Heart left ventricle (tissue), 16 donors: ENCODE data around the gene VASN. TPM values are rescaled to one million over a fixed set of nuclear protein-coding genes. Genes with fewer than 3 reads are reported as not detected.
A peak's percentile ranks its signal among the peaks of the same experiment; 100 is the strongest.

Experiments used
- ATAC-seq, 4 donors: fragments of 200-7000 bp; cut with Tn5 transposase; one replicate each; pipeline ENCODE4 v1.9.1; 2020 to 2022; ENCODE audit warnings: moderate library complexity in 4 of 4, mild to moderate bottlenecking in 3 of 4, moderate number of reproducible peaks in 1 of 4
- DNase-seq, 5 donors: peaks; one replicate each; pipeline ENCODE4 v3.0.0-alpha.2; 2020
- H3K27ac ChIP-seq, 12 donors: fragments of 200-600 bp; sonication (generic) in 4 of 12; one replicate each; pipeline versions ENCODE4 v1.5.0 to v1.8.0; 2016 to 2022; ENCODE audit warnings: mild to moderate bottlenecking in 2 of 12
- H3K27me3 ChIP-seq, 9 donors: fragments of 200-600 bp; sonication (generic) in 2 of 9; one replicate each; pipeline versions ENCODE4 v1.5.1 to v1.8.0; 2016 to 2022; ENCODE audit warnings: mild to moderate bottlenecking in 3 of 9
- H3K36me3 ChIP-seq, 9 donors: fragments of 200-600 bp; sonication (generic) in 2 of 9; one replicate each; pipeline versions ENCODE4 v1.5.0 to v1.8.0; 2018 to 2022; ENCODE audit warnings: mild to moderate bottlenecking in 2 of 9
- H3K4me1 ChIP-seq, 12 donors: fragments of 200-600 bp; sonication (generic) in 4 of 12; one replicate each; pipeline versions ENCODE4 v1.5.0 to v1.8.0; 2016 to 2022; ENCODE audit warnings: mild to moderate bottlenecking in 3 of 12
- H3K4me3 ChIP-seq, 12 donors: fragments of 200-600 bp; sonication (generic) in 4 of 12; one replicate each; pipeline versions ENCODE4 v1.5.0 to v1.8.0; 2017 to 2022; ENCODE audit warnings: mild to moderate bottlenecking in 9 of 12, moderate library complexity in 4 of 12
- H3K9me3 ChIP-seq, 12 donors: fragments of 200-600 bp; sonication (generic) in 4 of 12; one replicate each; pipeline versions ENCODE4 v1.5.0 to v1.8.0; 2016 to 2022; ENCODE audit warnings: mild to moderate bottlenecking in 1 of 12
- CTCF ChIP-seq, 12 donors: fragments of 200-600 bp; sonication (generic) in 4 of 12; IDR thresholded peaks; one replicate each; pipeline versions ENCODE4 v1.5.0 to v1.8.0; 2018 to 2022; ENCODE audit warnings: antibody characterized with exemption in 12 of 12, mild to moderate bottlenecking in 5 of 12
- POLR2A ChIP-seq, 2 donors: fragments of 450-650 bp; IDR thresholded peaks; one replicate each; pipeline ENCODE4 v1.6.1; 2017; ENCODE audit warnings: antibody characterized with exemption in 2 of 2, mild to moderate bottlenecking in 2 of 2, moderate library complexity in 2 of 2
- WGBS, 4 donors: extraction: QIAGEN DNeasy Blood & Tissue Kit in 2 of 4; methylation state at CpG; one replicate each; pipeline versions ENCODE4 v1.1.5 to v1.1.7; 2013 to 2018; 5-methylcytosine and 5-hydroxymethylcytosine counted together
- intact Hi-C, 10 donors: fragments of 100-400 bp; cut with DNase I; formaldehyde crosslinking; loops; one replicate each; pipeline versions ENCODE4 v1.11.1 to v1.14.2; 2022
- polyA plus RNA-seq, 2 donors: library from polyadenylated mRNA; stranded (reverse); fragments of 200-250 nt; gene quantifications; one replicate each; pipeline ENCODE4 v1.2.3, GENCODE V29; 2013
- total RNA-seq, 9 donors: library from RNA; depleted of rRNA in 2 of 9; stranded (reverse); fragments of >200 nt in 2 of 9; fragmentation: NEBNext Ultra II Directional in 3 of 9; extraction: Animal tissue kit (Norgen Biotek cat#: 25700) in 3 of 9; gene quantifications; one replicate each; pipeline versions ENCODE4 v1.1.0 to v1.2.4, GENCODE V29; 2016 to 2023
- donor health status: ischemic (EF 13 %, LVEDD 7.1; RV severe dilation, severe dysfunction).
- donor health status: healthy with polysubstance abuse.
- donor health status: DM: no; HTN: yes; CAD: no.
- donor health status: DM: no; HTN: no; CAD: no.
- donor health status: ischemic (EF 25% LVEDD 6.9; RV normal size, moderate dysfunction).
- donor health status: ischemic (EF 25% LVEDD 5.7; RV mildly dilated, moderate dysfunction).
- donor health status: healthy.
- donor health status: DM: yes; HTN: yes; CAD: no.
- donor health status: ischemic (EF 35%, LVEDD 5.7; RV mildly dilated, moderate dysfunction).
- donor health status: nonischemic (EF 11% LVEDD 7.7; RV severe dilation, severe dysfunction).
- donor health status: DM: yes; HTN: yes; CAD: no.
- donor health status: PGD.
- donor health status: ischemic (EF 29% LVEDD 5.4; RV normal size, mild dysfunction).
- donor health status: nonischemic (EF 23%, LVEDD 6.1; RV moderate dilation, normal function).

The VASN gene
- total and polyA plus RNA-seq, 11 donors: 3.8 to 20.0 (median 6.2) TPM

DNA sequence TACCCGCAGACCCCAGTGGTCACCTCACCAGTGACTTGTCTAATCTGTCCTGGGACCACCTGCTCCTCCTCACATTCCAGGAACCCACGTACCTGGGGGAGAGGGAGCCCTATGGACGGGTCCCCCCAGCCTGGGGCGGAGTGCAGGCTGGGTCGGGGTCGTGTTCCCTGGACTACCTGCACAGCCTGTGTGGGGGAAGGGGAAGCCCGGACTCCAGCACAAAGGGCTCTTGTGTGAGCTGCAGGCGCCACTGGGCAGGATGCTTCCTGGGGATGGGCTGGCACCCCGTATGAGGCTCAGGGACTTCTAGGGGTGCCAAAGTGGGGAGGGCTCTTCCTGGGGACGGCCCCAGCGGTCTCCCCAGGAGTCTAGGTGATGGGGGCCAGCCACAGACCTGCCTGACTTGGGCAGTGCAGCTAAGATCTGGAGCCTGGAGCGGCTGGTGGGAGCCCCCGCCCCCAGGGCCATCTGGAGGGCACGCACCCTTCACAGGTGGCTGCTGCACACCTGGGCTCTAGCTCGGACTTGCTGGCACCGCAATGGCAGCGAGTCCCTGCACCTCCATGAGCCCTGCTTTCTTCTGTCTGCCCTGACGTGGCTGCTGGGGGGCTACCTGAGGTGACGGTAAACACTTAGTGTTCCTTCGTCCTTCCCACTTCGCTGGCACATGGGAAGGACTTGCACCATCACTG is 7.5 kb downstream of the VASN start:
- Histone ChIP-seq H3K4me3 (no peak overlapping the region), H3K36me3 (peaks cover 0 to 42% (median 19%) of the 10 kb centered on the region in 9 donors), H3K27me3 (no peaks in the 10 kb centered on the region), H3K27ac (peak overlapping the region in 6 of 12 donors; percentile 31 to 86 (median 76)), H3K9me3 (no peaks in the 10 kb centered on the region), H3K4me1 (peaks cover 5 to 60% (median 42%) of the 10 kb centered on the region in 12 donors)
- intact Hi-C loops: no loop called here
- ATAC-seq (no peak), DNase-seq (peak in 1 of 5 donors; percentile 26)
- WGBS, 4 donors: 93 to 97% (median 94%) methylated on average over 18 to 21 of the region's 21 CpGs
- TF ChIP-seq POLR2A (IDR thresholded peaks at IDR 0.05) (no peak), CTCF (IDR thresholded peaks at IDR 0.05) (no peak)

DNA sequence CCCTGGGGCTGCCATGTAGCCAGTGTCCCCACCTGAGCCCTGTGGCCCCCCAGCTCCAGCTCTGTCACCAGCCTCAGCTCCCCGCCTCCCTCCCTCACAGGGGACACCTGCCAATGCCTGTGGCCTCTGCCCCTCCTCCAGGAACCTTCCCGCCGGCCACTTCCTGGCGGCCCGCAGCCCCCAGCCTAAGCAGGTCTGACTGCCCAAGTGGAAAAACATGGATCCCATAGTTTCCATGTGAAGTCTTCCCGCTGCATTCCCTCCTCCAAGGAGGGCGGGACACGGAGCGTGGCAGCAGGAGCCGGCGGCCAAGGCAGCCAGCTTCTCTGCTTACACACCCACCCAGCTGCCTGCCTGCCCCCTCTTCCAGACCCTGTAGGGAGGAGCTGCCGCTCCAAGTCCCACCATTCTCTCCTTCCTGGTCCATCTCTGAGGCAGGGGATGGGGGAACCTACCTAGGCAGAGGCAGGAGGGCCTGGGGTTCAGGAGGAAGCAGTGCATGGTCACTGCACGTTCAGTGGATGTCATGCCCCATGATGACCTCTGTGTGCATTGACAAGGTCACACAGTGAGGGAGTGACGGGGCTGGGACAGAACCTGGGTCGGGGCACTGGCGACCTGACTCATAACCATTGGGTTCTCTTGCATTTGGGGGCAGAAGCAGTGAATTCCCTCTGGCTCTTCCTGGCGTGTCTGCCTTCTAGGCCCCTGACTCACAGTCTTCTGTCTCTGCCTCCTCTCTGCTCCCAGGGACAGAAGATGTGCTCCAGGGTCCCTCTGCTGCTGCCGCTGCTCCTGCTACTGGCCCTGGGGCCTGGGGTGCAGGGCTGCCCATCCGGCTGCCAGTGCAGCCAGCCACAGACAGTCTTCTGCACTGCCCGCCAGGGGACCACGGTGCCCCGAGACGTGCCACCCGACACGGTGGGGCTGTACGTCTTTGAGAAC is 8.7 kb downstream of the VASN start:
- Histone ChIP-seq H3K4me3 (no peak overlapping the region), H3K4me1 (peaks cover 5 to 50% (median 31%) of the 10 kb centered on the region in 12 donors), H3K36me3 (peaks cover 0 to 51% (median 20%) of the 10 kb centered on the region in 9 donors), H3K27me3 (no peaks in the 10 kb centered on the region), H3K9me3 (no peaks in the 10 kb centered on the region), H3K27ac (peak overlapping the region in 1 of 12 donors; percentile 6)
- TF ChIP-seq CTCF (IDR thresholded peaks at IDR 0.05) (no peak), POLR2A (IDR thresholded peaks at IDR 0.05) (no peak)
- 78 to 83% (median 81%) methylated on average over 14 to 26 of the region's 26 CpGs for WGBS, 4 donors
- intact Hi-C loops: no loop called here
- peak in 1 of 5 donors; percentile 23 for DNase-seq
- no peak for ATAC-seq

GRCh38 chr16:4381072-4381934 is 9.7 kb downstream of the VASN start:
- Histone ChIP-seq H3K4me1 (peaks cover 5 to 46% (median 27%) of the 10 kb centered on the region in 12 donors), H3K27ac (no peak overlapping the region), H3K36me3 (peaks cover 0 to 60% (median 20%) of the 10 kb centered on the region in 9 donors), H3K27me3 (no peaks in the 10 kb centered on the region), H3K4me3 (no peak overlapping the region), H3K9me3 (no peaks in the 10 kb centered on the region)
- 95% methylated on average over 35 to 59 of the region's 59 CpGs for WGBS, 4 donors
- intact Hi-C loops: no loop called here
- ATAC-seq (no peak), DNase-seq (peak in 3 of 5 donors; percentile 25 to 63 (median 33))
- TF ChIP-seq POLR2A (IDR thresholded peaks at IDR 0.05) (no peak), CTCF (IDR thresholded peaks at IDR 0.05) (no peak)
